Chondrocyte (in vitro differentiated cells): ENCODE results near the gene GRIK4. TPM values are rescaled to one million over a fixed set of nuclear protein-coding genes. Genes with fewer than 3 reads are reported as not detected.

ENCODE experiments used
- DNase-seq: peaks from one replicate; pipeline ENCODE4 v3.0.0; 2021; ENCODE audit warnings: mixed read lengths, low spot score
- H3K27ac Mint-ChIP-seq: one replicate; pipeline ENCODE4 v1.8.0; 2021; ENCODE audit warnings: mild to moderate bottlenecking, moderate library complexity, mixed read lengths; ENCODE audit not compliant: unreplicated experiment
- H3K27me3 Mint-ChIP-seq: 2 replicates; pipeline ENCODE4 v1.8.0; 2021; ENCODE audit warnings: low read depth, mixed read lengths
- H3K36me3 Mint-ChIP-seq: 2 replicates; pipeline ENCODE4 v1.8.0; 2021; ENCODE audit warnings: low read depth, mixed read lengths
- H3K4me1 Mint-ChIP-seq: 2 replicates; pipeline ENCODE4 v1.8.0; 2021; ENCODE audit warnings: low read depth, mild to moderate bottlenecking, mixed read lengths
- H3K4me3 Mint-ChIP-seq: one replicate; pipeline ENCODE4 v1.8.0; 2021; ENCODE audit warnings: mild to moderate bottlenecking, moderate library complexity, mixed read lengths; ENCODE audit not compliant: unreplicated experiment
- H3K9me3 Mint-ChIP-seq: 2 replicates; pipeline ENCODE4 v1.8.0; 2021; ENCODE audit warnings: low read depth, mixed read lengths
- total RNA-seq: library from RNA; stranded (reverse); gene quantifications from 3 replicates; pipeline ENCODE4 v1.2.1, GENCODE V29; 2021
- TF ChIP-seq, protein P1 (sequence below): fragments of 200-600 bp; sonication (generic); IDR thresholded peaks from 2 replicates; pipeline ENCODE4 v1.5.0; 2021; ENCODE audit warnings: antibody characterized with exemption, mild to moderate bottlenecking, moderate library complexity

The GRIK4 gene
- total RNA-seq, 1 donor from 2014 or later, result 0.37 TPM

DNA sequence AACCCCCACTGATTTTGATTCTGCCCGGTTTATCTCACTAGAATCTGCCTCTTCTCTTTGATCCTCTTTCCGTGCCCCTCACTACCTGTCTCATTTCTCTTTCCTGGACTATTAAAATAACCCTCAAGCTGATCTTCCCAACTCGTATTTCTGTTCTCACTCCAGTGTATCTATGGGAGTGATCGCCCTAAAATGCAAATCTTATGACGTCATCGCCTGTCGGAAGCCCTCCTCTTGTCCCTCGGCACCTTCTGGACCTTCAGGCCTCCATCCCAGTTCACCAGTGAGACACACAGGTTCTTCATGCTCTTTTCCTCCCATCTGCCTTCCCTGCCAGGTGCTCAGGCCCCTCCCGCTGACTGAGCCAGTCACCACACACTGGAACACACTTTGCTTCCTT lies 277.8 kb downstream of the GRIK4 start:
- H3K4me1 Mint-ChIP-seq, result no peaks in the 10 kb centered on the region
- no peak for DNase-seq
- TF ChIP-seq, protein P1, sequence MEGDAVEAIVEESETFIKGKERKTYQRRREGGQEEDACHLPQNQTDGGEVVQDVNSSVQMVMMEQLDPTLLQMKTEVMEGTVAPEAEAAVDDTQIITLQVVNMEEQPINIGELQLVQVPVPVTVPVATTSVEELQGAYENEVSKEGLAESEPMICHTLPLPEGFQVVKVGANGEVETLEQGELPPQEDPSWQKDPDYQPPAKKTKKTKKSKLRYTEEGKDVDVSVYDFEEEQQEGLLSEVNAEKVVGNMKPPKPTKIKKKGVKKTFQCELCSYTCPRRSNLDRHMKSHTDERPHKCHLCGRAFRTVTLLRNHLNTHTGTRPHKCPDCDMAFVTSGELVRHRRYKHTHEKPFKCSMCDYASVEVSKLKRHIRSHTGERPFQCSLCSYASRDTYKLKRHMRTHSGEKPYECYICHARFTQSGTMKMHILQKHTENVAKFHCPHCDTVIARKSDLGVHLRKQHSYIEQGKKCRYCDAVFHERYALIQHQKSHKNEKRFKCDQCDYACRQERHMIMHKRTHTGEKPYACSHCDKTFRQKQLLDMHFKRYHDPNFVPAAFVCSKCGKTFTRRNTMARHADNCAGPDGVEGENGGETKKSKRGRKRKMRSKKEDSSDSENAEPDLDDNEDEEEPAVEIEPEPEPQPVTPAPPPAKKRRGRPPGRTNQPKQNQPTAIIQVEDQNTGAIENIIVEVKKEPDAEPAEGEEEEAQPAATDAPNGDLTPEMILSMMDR, result no peak
- H3K36me3 Mint-ChIP-seq, result no peaks in the 10 kb centered on the region
- H3K27ac Mint-ChIP-seq, result no peak overlapping the region
- H3K4me3 Mint-ChIP-seq, result no peak overlapping the region
- no peaks in the 10 kb centered on the region for H3K9me3 Mint-ChIP-seq
- peaks cover 18% of the 10 kb centered on the region for H3K27me3 Mint-ChIP-seq

DNA sequence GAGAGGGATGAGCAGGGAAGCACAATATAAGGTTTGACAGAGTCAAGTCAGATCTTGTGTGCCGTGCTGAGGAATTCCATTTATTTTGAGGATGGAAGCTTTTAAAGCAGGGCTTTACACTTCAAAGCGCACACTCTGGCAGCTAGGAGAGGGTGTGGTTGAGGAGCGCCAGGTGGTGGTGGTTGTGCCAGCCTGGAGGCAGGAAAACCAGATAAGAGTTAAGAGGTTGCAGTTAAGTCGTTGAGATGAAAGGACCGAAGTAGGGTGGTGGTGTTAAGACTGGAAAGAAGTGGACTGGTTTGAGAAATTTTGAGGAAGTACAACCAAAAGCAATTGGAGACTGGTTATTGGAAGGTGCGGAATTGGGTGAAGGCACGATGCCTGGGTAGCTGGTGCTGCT lies 280.8 kb downstream of the GRIK4 start:
- no peak for DNase-seq
- Mint-ChIP-seq H3K4me1 (no peaks in the 10 kb centered on the region), H3K4me3 (no peak overlapping the region), H3K9me3 (no peaks in the 10 kb centered on the region), H3K36me3 (no peaks in the 10 kb centered on the region), H3K27ac (no peak overlapping the region), H3K27me3 (peaks cover 12% of the 10 kb centered on the region)
- TF ChIP-seq, protein P1, result no peak

DNA sequence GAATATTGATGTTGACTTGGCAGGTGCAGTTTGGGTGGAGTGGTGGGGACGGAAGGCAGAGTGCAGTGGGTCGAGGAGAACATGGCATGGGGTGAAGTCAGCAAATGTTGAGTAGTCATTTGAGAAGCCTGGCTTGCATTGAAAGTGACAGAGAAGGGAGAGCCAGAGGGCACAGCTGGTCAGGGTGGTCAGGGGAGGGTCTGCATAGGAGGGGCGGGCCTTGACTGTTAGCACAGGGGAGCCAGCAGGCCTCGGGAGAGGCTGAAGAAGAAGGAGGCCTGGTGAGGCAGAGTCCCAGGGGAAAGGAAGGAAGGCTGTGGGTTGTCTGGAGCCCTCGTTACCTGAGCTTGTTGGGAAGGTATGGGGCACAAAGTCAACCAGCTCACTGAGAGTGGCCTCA lies 281.6 kb downstream of the GRIK4 start:
- no peak overlapping the region for H3K27ac Mint-ChIP-seq
- TF ChIP-seq, protein P1, result no peak
- no peaks in the 10 kb centered on the region for H3K36me3 Mint-ChIP-seq
- DNase-seq, result no peak
- H3K4me1 Mint-ChIP-seq, result no peaks in the 10 kb centered on the region
- H3K4me3 Mint-ChIP-seq, result no peak overlapping the region
- H3K27me3 Mint-ChIP-seq, result peaks cover 16% of the 10 kb centered on the region
- no peaks in the 10 kb centered on the region for H3K9me3 Mint-ChIP-seq

DNA sequence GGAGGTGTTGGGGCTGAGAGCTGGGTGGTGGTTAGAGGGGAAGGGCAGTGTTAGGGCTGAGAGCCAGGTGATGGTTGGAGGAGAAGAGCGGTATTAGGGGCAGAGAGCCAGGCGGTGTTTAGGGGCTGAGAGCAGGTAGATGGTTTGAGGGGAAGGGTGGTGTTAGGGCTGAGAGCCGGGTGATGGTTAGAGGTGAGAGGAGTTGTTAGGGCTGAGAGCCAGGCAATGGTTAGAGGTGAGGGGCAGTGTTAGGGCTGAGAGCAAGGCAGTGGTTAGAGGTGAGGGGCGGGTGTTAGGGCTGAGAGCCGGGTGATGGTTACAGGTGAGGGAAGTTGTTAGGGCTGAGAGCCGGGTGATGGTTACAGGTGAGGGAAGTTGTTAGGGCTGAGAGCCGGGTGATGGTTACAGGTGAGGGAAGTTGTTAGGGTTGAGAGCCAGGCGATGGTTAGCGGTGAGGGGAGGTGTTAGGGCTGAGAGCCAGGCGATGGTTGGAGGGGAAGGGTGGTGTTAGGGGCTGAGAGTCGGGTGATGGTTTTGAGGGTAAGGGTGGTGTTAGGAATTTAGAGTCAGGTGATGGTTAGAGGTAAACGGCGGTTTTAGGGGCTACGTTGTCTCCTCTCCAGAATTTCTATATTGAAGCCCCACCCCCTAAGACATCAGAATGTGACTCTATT lies 282.4 kb downstream of the GRIK4 start:
- Mint-ChIP-seq H3K27me3 (peaks cover 16% of the 10 kb centered on the region), H3K4me1 (no peaks in the 10 kb centered on the region), H3K36me3 (no peaks in the 10 kb centered on the region), H3K9me3 (no peaks in the 10 kb centered on the region), H3K27ac (no peak overlapping the region), H3K4me3 (no peak overlapping the region)
- TF ChIP-seq, protein P1, result no peak
- no peak for DNase-seq

DNA sequence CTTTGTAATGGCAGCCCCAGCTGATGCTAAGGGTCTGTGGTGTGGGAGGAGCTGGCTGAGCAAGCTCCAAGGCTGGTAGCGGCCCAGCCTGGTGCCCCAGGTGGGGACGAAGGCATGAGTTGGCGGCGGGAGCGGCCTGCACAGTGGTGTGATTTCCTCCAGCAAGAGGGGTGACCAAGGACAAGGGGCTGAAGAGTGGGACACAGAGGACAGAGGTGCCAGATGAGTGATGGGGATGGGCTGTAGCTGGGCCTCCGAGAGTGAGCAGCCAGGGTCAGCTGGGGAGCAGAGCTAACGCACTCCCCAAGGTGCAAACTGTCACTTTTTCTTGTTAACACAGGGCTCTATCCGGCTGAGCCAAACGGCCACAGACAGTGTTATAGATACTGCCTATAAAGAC lies 283.2 kb downstream of the GRIK4 start:
- Mint-ChIP-seq H3K27ac (no peak overlapping the region), H3K27me3 (peaks cover 19% of the 10 kb centered on the region), H3K9me3 (no peaks in the 10 kb centered on the region), H3K4me1 (no peaks in the 10 kb centered on the region), H3K36me3 (no peaks in the 10 kb centered on the region), H3K4me3 (no peak overlapping the region)
- DNase-seq, result no peak
- TF ChIP-seq, protein P1, result no peak
